Ishikawa (cell line): Measurements from ENCODE around the gene TMEM225B.

Experiments
- CEBPB ChIP-seq: IDR thresholded peaks from 2 replicates; pipeline ENCODE4 v1.6.1; 2012
- TEAD4 ChIP-seq: IDR thresholded peaks from 2 replicates; pipeline ENCODE4 v1.6.1; 2012
- USF1 ChIP-seq: IDR thresholded peaks from 2 replicates; pipeline ENCODE4 v1.6.1; 2012
- TF ChIP-seq, protein P1 (sequence below): IDR thresholded peaks from 2 replicates; pipeline ENCODE4 v1.6.1; 2012

- TF ChIP-seq CEBPB = no peak
- no peak for TF ChIP-seq TEAD4
- no peak for TF ChIP-seq USF1
- TF ChIP-seq, protein P1, sequence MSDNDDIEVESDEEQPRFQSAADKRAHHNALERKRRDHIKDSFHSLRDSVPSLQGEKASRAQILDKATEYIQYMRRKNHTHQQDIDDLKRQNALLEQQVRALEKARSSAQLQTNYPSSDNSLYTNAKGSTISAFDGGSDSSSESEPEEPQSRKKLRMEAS = no peak
Measured at GRCh38 chr7:99617192-99617781, 19.2 kb downstream of the TMEM225B start.
